NCI-H524 treated with DMSO at 0.1 percent for 48 hours (cell line): ENCODE data around the gene MAP2K1.
"Not testable (repeated sequence)": the region's sequence is repeated elsewhere in the genome, so short reads cannot be mapped to it uniquely, and the experiment has no call there.

Experiments used
- DNase-seq: peaks from one replicate; lab custom pipeline; 2025; lab: John Stamatoyannopoulos, UW

The MAP2K1 gene

GRCh38 chr15:66386204-66387123, at the start of gene MAP2K1:
TSS of gene MAP2K1 (plus strand) at chr15:66386912. CDS start at chr15:66387348, 436 bp downstream.
- peak; percentile 89 for DNase-seq

- not testable (repeated sequence) for DNase-seq
Measured at GRCh38 chr15:66348530-66348929, 38.2 kb upstream of the MAP2K1 start.

DNA sequence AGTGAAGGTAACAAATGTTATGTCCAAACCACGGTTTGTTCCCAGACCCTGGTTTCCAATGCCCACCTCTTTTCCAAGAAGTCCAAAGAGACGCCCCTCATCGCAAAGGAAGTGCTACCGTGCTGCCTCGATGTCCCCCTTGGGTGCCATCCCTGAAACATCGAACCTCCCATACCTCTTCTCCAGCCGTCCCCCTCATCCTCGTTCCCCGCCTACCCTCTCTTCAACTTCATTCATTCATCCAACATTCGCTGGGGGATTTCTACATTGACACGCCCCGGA, 30.7 kb upstream of the MAP2K1 start:
- DNase-seq: no peak

DNA sequence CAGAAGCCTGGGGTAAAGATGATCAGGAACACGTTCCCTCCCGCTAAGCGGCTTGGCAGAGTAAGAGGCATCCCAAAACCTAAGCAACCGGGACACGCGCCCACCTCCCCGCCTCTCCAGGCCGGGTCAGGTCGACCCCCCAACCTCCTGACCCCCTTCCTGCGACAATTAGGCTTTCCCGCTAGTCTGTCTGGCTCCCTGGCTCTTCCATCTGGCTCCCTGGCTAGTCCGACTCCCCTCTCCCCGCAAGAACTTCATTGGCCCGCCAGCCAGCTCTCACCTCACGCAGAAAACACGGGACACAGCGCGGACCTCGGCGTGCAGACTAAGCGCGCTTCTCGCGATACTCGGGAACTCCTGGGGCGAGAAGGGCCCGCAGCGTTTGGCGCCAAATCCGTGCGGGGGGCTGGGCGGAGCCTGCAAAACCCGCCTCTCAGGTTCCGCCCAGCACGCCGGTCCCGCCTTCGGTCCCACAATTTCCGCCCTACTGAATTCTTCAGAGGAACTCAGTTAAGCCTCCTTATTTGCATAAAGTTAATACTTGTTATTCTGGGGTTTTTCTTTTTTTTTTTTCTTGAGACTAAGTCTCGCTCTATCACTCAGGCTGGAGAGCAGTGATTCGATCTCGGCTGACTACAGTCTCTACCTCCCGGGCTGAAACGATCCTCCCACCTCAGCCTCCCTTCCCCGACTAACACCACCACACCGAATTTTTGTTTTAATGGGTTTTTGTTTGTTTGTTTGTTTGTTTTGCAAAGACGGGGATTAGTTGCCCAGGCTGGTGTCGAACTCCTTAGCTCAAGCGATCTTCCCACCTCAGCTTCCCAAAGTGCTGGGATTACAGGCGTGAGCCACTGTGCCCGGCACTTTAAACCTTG, 30.1 kb upstream of the MAP2K1 start, which contains the start of gene TIPIN:
TSS of gene TIPIN (minus strand) at position 327 of the 878 bp plus-strand sequence. CDS start 3,738 bp downstream, outside the sequence.
- peak; percentile 87 for DNase-seq

GRCh38 chr15:66359740-66360139, 27.0 kb upstream of the MAP2K1 start:
- DNase-seq: no peak

GRCh38 chr15:66361745-66362460, 24.8 kb upstream of the MAP2K1 start:
- not testable (repeated sequence) for DNase-seq

GRCh38 chr15:66362776-66363175, 23.9 kb upstream of the MAP2K1 start:
- no peak for DNase-seq

- no peak for DNase-seq
Measured at GRCh38 chr15:66364944-66365528, 21.7 kb upstream of the MAP2K1 start.

DNA sequence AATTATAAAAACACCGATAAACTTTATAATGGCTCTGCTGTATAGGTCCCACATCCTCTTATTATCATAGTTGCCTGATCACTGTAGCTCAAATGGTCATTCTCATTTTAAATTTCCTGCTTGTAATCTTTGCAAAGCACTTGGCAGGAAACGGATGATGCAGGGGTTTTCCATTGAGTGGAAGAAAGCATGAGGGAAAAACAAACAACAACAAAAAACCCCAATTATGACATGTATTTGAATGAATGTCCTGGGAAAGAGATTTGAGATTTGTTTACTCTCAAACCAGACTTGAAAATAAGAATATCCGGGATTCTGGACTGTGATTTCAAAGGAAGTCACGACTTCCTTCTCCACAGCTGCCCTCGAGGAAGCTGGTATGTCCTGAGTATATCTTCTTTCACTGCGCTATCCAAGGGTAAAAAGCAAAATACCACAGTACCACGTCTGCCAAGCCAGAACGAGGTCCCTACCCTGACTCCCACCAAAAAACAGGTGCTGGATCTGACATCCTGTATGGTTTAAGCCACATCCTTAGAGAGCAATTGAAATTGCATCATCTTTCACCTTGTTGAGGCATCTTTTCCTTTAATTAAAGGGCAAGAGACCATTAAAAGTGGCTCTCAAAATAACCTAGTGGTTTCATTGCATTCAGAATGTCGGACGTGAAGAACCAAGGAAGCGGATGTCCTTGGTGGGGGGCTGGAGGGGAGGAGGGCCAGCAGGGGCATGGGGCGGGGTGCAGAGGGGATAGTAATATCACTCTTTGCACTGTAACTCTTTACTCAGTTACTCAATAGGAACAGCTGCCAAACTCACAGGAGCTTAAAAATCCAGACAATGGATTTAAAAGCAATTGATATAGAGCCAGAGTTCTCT, 16.7 kb upstream of the MAP2K1 start:
- DNase-seq: no peak

DNA sequence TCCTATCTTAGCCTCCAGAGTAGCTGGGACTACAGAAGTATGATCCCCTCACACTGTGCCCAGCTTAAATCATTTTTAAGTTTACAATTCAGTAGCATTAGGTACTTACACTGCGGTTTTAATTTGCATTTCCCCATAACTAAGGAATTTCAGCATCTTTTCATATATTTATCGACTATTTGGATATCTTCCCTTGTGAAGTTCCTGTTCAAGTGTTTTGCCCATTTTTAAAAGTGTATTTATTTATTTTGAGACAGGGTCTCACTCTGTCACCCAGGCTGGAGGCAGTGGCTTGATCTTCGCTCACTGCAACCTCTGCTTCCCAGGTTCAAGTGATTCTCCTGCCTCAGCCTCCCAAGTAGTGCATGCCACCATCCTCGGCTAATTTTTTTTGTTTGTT, 12.5 kb upstream of the MAP2K1 start:
- DNase-seq: no peak

GRCh38 chr15:66378814-66379430, 7.8 kb upstream of the MAP2K1 start:
- no peak for DNase-seq

- not testable (repeated sequence) for DNase-seq
Measured at GRCh38 chr15:66381376-66381775, 5.3 kb upstream of the MAP2K1 start.

DNA sequence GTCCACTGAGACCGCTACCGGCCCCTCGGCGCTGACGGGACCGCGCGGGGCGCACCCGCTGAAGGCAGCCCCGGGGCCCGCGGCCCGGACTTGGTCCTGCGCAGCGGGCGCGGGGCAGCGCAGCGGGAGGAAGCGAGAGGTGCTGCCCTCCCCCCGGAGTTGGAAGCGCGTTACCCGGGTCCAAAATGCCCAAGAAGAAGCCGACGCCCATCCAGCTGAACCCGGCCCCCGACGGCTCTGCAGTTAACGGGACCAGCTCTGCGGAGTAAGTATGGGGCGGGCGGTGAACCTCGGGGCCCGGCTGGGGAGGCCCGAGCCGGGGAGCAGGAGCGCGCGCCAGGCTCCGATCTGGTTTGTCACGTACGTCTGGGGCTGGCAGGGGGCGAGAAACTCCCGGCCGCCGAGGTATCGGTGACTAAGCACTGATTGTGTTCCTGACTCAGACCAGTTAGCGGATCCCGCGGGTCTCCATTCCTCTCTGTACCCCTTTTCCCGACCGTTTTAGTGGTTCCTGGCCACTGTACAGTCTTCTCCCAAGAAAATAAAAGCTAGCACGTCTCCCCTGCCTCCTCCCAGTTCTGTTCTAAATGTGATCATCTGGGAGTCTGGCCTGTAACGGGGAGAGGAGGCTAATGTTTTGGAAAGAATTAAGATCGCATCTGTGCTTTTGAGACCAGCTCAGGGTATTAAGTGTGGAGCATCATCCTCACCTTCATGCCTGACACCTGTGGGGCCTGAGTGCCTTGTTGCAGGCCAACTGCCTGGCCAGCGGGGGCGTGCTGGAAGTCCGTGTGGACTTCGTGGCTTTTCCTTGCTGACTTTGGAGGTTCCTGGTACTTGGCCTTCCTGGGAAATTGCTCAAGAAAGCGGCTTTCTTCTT, 691 bp downstream of the MAP2K1 start:
- DNase-seq: no peak

DNA sequence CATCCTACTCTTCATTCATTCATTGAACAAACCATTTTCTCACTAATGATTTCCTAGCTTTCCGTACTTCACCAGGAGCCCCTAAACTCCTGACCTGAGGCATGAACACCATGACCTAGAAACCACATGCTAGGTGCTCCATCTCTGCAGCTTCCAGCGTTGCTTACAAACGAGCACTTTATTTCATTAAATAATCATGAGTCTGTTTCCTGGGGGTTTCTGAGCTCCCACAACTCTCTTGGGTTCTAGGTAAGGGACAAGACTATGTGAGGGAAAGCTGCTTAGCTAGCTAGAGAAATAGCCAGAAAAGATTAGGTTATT, 1.3 kb downstream of the MAP2K1 start:
- DNase-seq: no peak

DNA sequence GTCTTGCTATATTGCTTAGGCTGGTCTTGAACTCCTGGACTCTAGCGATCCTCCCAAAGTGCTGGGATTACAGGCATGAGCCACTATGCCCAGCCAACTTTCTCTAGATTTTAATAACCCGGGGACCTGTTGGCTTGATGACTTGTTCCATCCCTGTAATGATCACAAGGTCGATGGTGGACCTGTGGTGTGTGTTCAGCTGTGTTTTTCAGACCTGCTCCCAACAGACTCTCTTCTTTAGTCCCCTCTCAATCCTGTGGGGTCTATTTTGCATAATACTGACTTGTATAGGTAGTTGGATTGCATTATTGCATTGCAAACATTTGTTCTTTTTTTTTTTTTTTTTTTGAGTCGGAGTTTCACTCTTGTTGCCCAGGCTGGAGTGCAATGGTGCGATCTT, 1.9 kb downstream of the MAP2K1 start:
- no peak for DNase-seq

DNA sequence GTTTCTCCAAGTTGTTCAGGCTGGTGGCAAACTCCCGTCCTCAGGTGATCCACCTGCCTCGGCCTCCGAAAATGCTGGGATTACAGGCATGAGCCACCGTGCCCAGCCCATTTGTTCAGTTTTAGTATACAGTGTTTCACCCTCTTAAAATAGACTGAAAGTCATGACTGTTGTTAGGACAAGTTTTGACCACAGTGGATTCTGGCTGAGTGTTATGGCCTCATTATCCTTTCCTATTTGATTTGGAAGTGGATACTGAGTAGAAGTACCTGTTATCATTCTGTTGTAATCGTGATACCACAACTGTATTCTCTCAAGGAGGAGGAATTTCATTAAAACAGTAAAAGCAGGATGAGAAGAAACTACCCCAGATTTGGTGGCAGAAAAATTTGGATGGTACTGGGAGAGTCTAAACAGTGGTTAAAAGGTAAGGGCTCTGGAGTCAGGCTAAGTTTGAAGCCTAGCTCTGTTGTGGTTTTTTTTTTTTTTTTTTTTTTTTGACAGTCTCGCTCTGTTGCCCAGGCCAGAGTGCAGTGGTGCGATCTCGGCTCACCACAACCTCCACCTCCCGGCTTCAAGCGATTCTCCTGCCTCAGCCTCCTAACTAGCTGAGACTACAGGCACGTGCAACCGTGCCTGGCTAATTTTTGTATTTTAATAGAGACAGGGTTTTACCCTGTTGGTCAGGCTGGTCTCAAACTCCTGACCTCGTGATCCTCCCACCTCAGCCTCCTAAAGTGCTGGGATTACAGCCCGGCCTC, 2.6 kb downstream of the MAP2K1 start:
- no peak for DNase-seq

DNA sequence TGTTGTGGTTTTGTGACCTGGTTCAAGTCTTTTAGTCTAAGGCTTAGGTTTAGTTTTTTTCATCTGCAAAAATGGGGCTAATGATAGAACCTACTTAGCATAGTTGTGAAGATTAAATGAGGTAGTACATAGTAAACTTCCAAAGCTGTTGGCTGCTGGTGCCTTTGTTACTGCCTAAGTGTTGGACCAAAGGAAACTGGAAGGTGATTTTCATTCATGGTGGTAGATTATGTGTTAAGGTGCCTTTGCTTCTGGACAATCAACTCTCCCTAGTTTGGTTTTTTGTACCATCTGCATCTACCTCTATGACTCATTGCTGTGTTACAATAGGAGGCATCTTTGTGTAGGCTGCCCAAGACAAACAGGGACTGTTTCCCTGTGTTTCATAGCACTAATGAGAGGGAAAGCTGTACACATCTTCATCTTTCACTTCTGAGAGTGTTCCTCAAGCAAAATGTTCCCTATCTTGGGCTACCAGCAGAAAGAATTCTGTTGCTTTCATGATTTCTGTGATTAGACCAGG, 3.2 kb downstream of the MAP2K1 start:
- no peak for DNase-seq

GRCh38 chr15:66390678-66391077, 4.0 kb downstream of the MAP2K1 start:
- no peak for DNase-seq
